HG02678 (cell line): ENCODE results near the gene ABHD2.
"Not testable (repeated sequence)": the region's sequence is repeated elsewhere in the genome, so short reads cannot be mapped to it uniquely, and the experiment has no call there.

ENCODE experiments used
- ATAC-seq: cut with Tn5 transposase; IDR thresholded peaks from one replicate; pipeline ENCODE4 v1.9.1; 2021; ENCODE audit warnings: mild to moderate bottlenecking, moderate library complexity; ENCODE audit not compliant: unreplicated experiment

ABHD2 gene

GRCh38 chr15:89087830-89088604 lies at the start of gene ABHD2:
Gene ABHD2, plus strand, starts transcription at chr15:89088456. Its CDS starts 27,872 bp downstream, at chr15:89116328.
- ATAC-seq: peak; percentile 96

DNA sequence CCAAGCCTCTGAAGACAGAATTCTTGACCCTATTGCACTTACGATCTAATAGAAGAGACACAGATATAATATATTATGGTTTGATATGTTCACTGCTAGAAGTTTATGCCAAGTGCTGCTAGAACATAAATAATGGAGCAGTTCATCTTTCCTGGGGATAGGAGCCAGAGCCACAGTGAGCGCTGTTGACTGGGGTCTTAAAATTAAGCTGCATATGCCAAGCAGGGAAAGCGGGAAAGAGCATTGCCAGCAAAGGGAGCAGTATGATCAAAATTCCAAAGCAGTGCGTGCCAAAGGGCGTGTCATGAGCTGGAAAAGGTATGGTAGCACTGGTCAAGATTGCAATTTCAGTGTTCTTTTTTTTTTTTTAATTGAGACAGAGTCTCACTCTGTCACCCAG lies 49.1 kb upstream of the ABHD2 start:
- ATAC-seq: no peak

DNA sequence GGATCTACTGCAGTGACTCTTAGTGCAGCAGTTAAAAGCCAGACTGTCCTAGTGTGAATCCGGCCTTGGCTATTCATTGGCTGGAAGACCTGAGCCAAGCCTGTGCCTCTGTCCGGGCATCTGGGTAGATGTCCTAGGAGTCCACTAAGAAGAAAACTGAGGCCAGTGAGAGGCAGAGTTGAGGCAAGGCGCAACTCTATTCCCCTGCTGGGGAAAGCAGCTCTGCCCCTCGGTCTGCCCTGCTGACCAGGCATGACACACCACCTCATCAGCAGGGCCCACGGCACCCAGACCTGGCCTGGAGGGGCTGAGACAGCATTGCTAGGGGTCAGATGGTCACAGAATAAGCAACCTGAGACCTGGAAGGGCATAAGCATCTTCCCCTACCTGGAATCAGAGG lies 46.7 kb upstream of the ABHD2 start:
- ATAC-seq: no peak

GRCh38 chr15:89042387-89042786 lies 45.9 kb upstream of the ABHD2 start:
- no peak for ATAC-seq

DNA sequence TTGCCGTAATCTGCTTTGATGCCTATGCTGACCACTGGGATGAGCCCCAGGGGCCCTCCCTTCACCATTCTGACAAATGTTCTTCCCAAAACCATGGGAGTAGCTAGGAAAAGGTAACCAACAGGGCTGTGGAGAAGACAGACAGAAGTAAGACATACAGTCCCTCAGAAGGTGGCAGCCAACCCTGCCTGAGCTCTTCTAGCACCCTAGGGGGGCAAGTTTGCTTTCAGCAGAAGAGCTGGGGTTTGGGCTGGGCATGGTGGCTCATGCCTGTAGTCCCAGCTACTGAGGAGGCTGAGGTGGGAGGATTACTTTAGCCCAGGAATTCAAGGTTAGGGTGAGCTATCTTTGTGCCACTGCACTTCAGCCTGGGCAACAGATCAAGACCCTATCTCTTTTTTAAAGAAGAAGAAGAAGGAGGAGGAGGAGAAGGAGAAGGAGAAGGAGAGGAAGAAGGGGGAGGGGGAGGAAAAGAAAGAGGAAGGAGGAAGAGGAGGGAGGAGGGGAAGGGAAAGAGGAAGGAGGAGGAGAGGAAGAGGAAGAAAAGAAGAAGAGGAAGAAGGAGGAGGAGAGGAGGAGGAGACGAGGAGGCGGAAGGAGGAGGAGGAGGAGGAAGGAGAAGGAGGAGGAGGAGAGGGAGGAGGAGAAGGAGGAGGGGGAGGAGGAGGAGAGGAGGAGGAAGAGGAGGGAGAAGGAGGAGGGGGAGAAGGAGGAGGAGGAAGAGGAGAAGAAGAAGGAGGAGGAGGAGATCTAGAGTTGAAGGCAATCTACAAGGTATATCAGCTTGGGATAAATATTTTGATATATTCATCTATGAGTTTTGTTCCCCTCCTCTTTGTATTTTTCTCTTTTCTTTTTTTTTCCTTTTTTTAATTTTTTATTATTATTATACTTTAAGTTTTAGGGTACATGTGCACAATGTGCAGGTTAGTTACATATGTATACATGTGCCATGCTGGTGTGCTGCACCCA lies 44.9 kb upstream of the ABHD2 start:
- no peak for ATAC-seq

GRCh38 chr15:89049016-89049666 lies 39.1 kb upstream of the ABHD2 start:
- ATAC-seq: not testable (repeated sequence)

DNA sequence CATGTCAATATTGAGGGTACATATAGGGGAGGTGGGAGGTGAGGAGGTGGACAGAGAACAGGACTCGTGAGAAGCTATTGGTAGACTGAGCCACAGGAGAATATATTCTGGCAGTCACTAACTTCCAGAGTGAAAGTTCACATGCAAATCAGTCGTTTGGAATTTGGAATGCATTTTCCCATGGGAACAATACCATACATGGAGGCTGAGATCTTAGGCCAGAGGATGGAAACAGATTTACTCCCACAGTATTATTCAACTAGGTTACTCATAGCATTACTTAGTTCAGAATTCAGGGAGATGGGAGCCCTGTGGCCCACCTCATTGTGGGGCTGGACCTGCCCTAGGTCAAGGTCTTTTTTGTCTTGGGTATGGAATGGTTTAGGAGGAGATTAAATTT lies 36.4 kb upstream of the ABHD2 start:
- ATAC-seq: no peak

DNA sequence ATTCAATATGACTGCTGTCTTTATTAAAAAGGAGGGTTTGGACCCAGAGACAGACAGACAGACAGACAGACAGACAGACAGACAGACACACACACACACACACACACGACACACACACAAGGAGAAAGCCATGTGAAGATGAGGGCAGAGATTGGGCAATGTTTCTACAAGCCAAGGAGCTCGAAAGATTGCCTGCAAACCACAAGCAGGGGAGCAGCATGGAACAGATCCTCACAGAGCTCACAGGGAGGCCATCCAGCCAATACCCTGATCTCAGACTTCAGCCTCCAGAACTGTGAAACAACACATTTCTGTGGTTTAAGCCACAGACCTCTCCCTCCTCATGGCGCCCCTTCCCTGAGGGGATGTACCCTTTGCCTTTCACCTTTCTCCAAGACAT lies 35.8 kb upstream of the ABHD2 start:
- no peak for ATAC-seq

- no peak for ATAC-seq
Measured at GRCh38 chr15:89054873-89055272, 33.4 kb upstream of the ABHD2 start.

GRCh38 chr15:89057506-89058133 lies 30.6 kb upstream of the ABHD2 start:
- no peak for ATAC-seq

- no peak for ATAC-seq
Measured at GRCh38 chr15:89058376-89058775, 29.9 kb upstream of the ABHD2 start.

DNA sequence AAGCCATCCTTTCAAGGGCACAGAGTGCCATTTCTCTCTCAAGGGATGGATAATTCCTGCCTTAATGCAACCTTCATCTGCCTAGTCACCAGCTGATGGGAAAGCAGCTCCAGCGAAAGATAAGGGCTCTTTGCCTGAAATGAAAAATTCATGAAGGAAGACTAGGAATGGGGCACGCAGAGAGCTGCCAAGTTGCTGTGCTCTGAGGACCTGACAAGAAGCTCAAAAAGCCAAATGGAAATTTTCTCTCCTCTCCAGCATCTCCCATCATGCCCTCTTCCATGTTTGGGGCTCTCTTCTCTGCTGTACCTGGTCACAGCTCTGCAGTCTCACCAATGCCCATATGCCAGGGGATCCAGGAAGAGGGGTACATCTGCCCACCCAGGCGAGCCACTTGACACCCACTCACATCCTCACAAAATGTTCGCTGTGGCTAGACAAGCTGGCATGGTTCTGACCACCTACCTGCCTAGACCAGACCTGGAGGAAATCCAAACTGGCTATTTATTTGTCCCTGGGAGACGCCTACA lies 29.3 kb upstream of the ABHD2 start:
- ATAC-seq: no peak

DNA sequence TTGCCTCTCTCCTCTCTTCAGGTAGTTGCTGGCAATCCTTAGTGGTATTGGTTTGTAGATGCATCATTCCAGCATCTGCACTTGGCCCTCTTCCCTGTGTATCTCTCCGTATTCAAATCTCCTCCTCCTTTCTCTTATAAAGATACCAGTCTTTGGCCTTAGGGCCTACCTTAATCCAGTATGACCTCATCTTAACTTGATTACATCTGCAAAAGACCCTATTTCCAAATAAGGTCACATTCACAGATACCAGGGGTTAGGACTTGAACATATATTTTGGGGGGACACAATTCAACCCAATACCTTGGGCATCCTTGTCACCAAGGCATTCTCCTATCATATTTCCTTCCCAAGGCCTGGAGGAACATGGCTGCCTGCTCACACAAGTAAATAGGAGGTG lies 22.0 kb upstream of the ABHD2 start:
- no peak for ATAC-seq

DNA sequence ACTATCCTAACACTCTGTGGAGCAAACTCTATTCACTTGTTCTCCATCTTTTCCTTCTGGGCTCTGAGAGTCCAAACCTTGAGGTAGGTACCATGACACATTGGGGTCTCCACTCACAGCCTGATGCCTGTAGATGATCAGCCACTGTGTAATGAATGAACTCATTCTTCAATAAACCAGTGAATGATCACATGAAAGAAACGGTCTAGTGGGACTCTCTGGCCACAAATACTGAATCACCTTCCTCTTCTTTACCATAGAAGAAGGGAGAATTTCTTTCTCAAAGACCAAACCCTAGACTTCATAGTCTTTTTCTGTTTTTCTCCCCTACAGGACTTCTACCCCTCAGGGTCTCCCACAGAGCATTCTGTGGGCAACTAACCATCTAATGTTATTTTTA lies 20.5 kb upstream of the ABHD2 start:
- peak; percentile 44 for ATAC-seq

DNA sequence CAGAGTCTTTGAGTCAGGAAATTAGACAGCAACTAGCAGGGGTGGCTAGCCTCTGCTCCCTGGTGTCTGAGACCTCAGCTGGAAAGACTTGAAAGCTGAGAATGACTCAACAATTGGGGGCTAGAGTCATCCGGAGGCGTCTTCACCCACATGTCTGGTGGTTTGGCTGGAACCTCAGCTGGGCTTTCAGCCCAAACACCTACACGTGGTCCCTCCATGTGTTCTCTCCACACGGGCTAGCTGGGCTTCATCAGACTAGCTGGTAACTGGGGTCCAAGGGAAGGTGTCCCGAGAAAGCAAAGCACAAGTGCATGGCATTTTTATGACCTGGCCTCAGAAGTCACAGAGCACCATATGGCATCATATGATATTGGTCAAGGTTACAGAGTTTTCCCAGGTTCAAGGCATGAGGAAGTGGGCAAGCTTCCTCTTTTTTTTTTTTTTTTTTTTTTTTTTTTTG lies 19.9 kb upstream of the ABHD2 start:
- peak; percentile 88 for ATAC-seq

- ATAC-seq: no peak
Measured at GRCh38 chr15:89070197-89071124, 17.8 kb upstream of the ABHD2 start.

- ATAC-seq: no peak
Measured at GRCh38 chr15:89071471-89071870, 16.8 kb upstream of the ABHD2 start.

DNA sequence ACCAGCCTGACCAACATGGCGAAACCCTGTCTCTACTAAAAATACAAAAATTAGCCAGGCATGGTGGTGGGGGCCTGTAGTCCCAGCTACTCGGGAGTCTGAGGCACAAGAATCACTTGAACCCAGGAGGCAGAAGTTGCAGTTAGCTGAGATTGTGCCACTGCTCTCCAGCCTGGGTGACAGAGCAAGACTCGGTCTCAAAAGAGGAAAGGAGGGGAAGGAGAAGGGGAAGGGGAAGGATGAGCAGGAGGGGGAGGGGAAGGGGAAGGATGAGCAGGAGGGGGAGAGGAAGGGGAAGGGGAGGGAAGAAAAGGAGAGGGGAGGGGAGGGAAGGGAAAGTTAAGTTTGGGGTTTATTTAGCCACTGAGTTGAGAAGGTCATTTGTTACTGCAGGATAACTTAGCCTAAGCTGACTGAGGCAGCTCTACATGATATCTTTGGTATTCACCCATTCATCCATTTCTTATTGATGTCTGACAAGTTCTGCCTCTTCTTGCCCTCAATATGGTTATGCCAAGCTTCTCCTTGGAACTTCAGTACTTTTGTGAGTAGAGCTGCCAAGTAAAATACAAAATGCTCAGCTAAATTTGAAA lies 15.9 kb upstream of the ABHD2 start:
- ATAC-seq: no peak

DNA sequence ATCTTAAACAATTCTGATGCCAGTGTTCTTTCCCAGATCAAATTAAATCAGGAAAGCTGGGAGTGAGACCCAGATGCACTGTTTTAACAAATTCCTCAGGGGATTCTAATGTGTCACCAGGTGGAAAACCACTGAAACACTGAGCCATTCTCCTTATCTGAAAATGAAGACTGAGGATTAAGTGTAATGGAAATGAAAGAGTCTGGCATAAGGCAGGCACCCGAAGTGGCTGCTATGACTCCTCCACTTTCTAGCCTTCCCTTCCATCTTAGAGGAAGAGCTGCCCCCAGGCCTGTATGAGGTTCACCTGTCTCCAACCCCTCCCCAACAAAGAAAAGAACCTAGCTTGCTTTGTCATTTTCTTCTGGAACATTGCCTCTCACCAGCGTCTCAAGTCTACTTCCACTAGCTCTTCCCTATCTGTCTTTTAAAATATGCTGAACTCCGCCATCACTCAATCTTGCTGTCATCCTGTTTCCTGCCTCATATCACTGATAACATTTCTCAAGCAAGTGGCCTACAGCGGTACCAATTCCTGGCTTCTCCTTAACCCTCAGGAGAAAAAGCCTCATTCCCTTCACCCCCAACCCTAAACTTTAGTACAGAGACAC lies 13.7 kb upstream of the ABHD2 start:
- ATAC-seq: no peak
